NCI-H1930 (cell line): Measurements from ENCODE around the gene ZPR1.
A peak's percentile ranks its signal among the peaks of the same experiment; 100 is the strongest.
"Not testable (repeated sequence)": the region's sequence is repeated elsewhere in the genome, so short reads cannot be mapped to it uniquely, and the experiment has no call there.

ENCODE experiments used
- DNase-seq, 2 experiments: peaks; one replicate each; lab custom pipeline; 2025; lab: John Stamatoyannopoulos, UW

ZPR1 gene

DNA sequence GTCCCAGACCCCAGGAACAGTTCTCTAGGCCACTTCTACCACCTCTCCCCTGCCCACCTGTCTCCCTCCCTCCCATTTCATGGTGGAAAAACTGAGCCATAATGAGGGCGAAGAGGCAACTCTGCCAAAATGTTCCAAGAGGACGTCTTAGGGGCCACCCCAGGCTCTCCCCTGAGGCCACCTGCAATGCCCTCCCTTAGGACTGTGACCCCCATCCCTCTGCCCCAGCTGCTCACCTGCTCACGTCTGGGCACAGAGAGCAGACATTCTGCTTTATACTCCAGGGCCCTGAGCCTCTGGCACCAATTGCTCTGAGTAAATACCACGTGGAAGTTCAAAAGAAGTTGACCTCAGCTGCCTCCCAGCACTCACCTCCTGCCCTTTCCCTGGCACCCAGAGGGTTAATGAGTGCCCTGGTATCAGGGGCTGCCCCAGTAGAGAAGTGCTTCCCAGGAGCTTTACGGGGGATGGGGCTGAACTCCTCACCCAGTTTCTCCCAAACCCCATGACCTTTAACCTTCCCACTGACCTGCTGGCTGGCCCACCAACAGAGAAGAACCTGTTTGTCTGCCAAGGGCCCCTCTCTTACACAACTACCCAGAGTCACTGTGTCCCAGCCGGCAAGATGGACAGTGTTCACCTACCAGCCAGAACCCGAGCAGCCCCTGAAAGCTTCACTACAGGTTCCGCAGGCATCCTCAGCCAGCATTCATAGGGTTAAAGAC is 4.5 kb upstream of the ZPR1 start:
- DNase-seq, result no peak

DNA sequence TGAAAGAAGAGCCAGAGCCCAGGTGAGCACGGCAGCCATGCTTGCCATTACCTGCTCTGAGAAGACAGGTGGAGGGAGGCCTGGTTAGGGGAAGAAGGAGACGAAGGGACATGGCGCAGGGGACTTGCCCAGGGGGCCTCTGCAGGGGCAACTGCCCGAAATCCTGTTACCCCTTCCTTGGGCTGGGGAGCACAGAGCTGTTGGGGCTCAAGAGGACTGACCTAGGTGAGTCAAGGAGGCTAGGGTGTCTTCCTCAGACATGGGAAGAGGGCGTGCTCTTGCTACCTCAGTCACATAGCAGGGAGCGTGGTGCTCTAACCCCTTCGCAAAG is 4.0 kb upstream of the ZPR1 start, which contains the start of gene APOA5:
TSS of gene APOA5 (minus strand) at position 67 of the 331 bp plus-strand sequence. CDS start at position 48, 19 bp downstream.
- no peak for DNase-seq

DNA sequence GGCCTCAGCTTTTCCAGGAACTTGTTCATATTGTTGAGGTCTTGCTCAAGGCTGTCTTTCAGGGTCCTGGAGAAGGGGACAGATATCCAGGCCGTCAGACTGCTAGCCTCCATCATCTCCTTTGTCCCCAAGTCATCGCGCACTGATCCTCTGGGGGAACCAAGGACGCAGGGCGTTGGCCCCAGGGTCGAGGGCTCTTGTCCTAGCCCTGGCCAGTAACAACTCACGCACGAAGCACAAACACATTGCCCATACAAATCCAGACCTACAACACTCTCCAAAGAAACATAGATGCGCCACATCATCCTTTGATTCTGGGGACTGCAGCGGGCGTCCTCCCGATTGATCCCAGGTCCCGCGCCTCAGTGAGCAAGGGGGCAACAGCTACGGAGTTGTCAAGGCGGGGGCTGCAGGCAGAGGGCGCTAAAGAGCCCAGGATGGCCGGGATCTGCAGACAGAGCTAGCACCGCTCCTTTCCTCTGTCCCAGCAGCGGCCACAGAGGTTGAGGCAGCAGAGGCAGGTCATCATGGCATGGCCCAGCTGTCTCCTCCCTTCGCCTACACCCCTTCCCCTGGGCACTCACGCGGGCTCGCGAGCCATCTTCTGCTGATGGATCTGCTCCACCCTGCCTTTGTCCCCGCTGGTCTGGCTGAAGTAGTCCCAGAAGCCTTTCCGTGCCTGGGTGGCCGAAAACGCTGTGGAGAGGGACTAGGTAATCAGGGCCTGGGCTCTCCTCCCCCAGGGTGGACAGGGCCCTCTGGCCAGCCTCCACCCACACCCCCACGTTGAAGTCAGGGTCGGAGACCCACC is 3.4 kb upstream of the ZPR1 start:
- peak; percentile 16 to 52 for DNase-seq

DNA sequence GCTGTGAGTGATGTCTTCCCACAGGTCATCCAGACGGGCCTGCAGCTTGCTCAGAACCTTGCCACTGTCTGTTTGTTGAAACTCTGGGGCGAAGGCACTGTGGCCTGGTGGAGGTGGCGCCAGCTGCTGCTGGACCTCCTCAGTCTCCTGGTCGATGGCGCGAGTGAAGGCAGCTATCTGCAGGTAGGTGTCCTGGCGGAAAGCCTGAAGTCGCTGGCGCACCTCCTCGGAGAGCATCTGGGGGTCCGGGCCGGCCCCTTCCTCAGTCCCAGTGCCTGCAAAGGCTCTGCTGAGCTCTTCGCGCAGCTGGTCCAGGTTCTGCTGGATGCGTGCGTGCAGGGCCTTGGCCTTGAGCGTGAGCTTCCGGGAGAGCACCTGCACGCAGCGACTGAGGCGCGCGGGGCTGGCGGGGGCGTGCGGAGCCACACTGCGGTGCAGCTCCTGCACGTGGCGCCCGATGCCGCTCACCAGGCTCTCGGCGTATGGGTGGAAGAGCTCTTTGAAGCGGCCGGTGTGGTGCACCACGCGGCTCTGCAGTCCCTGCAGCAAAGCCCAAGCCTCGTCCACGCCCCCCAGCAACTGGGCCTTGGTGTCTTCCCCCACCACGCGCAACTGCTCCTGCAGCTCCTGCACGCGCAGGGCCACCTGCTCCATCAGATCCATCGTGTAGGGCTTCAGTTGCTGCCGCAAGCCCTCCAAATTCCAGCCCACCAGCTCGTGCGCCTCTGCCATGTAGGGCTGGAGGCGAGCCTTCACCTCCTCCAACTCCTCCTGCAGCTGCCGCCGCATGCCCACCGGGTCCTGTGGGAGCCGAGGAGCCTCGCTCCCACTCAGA is 2.6 kb upstream of the ZPR1 start:
- DNase-seq, result no peak

DNA sequence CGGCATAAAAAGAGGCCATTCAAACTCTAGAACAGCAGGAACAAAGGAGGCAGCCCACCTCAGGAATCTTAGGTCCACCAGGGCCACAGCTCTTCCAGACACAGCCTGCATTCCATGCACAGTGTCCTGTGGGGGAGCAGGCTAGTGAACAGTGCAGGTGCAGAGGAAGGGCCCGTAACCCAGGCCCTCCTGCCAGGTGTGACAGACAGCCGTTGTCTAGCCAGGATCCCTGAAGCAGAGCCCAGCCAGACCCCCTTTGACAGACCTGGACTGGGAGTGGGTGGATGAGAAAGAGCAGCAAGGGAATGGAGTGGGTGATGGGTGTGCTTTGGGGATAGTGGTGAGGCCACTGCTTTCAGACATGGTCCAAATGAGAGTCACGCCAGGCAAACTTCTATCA is 1.2 kb upstream of the ZPR1 start:
- DNase-seq, result no peak

DNA sequence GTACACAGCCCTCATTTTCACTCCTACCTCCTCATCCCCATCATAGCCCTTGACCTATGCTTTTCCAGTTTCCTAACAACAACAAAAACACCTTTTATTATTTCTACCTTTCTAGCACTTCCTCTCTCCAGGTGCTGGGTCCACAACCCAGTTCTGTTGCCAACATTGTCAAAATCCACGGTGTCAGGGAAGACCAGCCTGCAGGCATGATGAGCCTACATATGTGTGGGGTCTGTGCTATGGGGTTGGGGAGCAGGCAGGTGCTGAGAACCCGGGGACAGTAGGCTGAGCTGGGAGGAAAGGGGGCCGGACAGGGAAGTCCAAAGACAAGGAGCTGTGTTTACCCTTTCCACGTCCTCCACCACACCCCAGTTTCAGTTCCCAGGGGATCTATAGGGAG is 711 bp upstream of the ZPR1 start:
- no peak for DNase-seq

DNA sequence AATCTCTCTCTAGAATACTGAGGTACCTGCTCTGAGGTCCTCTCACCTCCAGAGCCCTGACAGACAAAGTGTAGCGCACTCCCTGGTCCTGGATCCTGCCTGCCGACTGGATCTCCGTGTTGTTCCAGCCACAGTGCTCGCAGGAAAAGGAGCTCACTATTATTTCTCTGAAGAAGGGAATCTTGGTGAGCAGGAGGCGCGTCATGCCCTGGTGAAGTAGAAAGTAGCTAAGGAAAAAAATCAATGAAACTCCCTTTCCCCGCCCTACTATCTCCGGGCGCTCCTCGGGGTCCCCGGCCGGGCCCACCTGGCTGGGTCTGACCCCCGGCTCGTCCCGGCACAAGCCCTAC is 412 bp downstream of the ZPR1 start:
- DNase-seq, result no peak

DNA sequence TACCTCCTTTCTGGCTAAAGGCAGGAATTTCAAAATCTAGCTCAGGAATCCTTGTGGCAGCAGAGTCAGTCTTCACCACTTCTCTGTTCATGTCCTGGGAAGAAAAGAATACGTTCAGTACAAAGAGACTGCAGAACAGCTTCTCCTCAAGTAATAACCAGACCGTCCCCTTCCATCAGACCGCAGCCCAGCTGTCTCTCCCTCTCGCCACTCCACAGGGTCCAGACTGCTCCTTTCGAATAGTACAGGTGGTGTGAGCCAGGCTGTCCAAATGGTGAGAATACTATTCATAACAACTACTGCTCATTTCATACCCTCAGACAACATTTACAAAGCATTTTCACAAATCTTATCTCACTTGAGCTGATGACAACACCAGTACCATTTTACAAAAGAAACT is 857 bp downstream of the ZPR1 start:
- no peak for DNase-seq

DNA sequence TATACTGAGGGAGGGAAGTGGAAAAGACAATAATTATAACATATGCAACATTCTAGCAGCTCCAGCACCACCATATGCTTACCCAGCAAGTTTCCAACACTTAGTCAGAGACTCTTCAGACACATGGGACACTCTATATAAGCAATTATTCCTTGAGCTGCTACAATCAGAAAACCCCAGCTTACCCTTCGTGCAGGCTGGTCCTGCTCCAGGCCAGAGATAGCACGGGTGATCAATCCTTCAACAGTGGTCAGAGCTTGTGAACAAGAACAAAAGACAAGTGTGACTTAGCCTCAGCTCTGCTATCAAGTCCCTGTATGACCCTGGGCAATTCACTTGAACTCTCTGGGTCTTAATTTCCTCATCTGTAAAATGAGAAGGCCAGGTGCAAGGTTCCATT is 1.5 kb downstream of the ZPR1 start:
- no peak for DNase-seq

DNA sequence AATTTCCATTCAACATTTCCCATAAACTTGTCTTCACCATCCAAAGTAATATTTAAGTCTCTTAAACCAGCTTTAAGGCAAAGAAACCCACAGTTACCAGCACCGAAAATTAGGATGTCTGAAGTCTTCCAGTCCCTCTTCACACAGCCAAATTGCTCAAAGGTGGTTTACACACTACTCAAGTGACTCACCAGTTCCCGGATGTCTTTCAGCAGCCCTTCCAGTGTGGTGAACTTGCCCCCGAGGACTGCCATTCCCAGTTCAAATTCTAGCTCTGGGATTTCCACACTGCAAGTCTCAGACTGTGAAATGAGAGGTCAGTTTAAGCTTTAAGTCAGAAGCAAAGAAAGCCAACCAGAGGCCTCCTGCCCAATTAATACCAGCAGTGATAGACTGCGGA is 5.1 kb downstream of the ZPR1 start:
- DNase-seq, result no peak

DNA sequence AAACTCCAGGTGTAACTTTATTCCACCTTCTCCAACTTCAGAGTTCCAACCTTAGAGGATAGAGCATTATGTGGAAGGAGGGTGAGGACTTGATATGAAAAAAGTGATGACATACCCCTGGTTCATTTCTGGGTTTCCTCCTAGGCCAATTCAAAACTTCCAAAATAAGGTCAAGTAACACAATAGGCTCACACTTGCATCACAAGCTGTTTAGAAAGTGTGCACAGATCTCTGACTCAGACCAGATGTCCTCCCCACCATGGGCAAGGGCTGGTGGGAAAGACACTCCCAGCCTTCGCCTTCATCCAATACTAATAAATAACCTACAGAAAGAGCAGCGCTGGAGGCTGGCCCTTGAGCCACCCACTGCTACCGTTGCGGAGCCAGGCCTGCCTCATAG is 9.3 kb downstream of the ZPR1 start:
- no peak for DNase-seq

DNA sequence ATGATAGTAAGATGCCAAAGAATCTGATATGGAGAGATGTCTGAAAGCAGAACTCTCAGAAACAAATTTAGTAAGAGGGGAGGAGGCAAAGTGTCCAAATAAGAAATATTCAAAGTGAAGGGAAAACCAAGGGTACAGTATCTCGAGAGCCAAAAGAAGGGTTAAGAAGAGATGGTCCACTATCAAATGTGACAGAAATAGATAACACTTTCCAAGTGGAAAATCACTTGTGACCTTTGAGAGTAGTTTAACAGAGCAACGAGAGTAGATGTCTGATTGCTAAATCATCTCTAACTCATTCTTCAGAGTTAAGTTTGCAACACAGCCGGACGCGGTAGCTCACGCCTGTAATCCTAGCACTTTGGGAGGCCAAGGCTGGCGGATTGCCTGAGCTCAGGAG is 10.8 kb downstream of the ZPR1 start:
- no peak for DNase-seq

DNA sequence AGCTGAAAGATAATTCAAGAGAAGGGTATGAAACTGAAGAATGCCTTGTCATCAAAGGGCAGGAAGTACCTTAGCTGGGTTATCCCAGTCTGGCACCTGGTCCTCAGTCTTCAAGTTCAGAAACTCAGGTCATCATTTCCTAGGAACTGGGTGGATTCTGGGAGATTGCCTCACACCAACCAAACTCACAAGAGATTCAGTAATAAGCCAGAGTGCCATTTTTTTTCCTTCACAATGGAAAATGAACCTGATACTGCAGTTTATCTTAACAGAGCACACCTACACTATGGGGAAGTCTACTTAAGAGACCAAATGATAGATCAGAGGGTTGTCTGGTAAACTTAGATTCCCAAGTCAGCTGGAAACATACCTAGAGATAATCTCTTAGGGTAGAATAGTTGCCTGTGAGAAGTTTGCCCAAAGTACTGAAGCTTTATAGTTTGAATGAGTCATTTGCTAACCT is 11.3 kb downstream of the ZPR1 start:
- no peak for DNase-seq

DNA sequence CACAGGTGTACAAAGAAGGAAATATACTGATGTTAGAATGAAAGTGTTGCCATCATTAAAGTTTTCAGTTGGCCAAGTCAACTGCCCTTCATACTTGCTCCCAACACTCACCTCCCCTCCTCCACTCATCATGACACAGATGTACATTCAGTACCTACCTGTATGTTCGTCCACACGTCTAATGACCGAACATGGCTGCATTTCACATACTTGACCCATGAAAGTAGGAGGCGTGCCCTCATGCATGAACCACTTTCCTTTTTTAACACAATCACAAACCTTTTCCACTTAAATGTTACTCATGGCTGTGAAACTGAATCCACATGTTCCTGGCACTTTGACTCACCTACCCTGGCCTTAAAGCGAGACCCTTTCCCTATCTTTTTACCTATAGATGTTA is 11.8 kb downstream of the ZPR1 start:
- no peak for DNase-seq

DNA sequence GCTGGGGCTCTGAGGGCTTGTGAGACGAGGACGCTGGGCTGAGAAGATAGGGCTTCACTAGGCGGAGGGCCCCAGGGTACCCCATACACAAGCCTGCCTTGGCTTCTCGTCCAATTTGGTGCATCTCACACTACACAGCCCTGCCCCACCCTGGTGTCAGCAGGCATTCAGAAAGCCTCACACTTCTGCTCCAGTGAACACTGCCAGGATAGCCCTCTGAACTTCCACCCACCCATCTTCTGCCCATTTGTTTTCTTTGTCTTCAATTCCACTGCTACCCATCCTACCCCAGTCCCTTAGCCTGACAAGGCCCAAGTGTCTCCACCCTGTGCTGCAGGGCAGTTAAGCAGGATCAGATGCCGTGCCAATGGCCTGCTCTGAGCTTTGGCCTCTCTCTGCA is 13.2 kb downstream of the ZPR1 start:
- DNase-seq, result no peak

DNA sequence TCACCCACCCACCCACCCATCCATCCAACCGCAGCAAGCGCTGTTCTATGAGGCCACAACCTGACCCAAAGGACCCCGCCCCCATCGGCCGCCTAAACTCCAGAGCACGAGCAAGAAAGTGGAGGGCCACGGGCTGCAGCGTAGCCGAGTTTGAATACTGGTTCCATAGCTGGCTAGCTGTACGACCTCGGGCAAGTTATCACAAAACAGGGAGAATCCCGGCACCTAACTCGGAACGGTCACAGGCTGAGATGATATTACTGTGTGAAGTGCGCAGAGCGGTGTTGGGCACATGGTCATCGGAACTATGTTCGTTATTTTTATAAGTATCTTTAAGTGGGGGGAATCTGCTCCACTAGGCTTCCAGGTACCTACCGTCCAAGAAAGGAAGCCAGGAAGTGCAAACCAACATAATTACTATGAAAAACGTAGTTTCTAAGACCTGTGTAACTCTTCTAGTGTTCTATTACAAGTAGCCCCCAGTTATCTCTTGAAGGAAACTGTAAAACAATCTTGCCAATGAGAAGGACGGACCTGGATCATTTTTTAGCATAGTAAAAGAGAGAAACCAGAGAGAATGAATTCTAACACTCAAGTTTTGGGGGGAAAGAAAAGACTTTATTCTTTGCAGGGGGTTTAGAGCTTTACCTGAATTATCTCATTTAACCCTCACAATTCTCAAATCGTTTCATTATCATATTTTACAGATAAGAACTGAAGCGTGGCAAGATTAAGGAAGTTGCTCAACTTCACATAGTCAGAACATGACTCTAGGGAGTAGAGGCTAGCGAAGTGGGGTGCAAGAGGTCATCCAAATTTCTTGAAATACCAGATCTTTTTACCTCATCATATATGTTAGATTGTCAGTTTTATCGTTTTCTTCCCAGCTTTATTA is 14.4 kb downstream of the ZPR1 start:
- no peak for DNase-seq

DNA sequence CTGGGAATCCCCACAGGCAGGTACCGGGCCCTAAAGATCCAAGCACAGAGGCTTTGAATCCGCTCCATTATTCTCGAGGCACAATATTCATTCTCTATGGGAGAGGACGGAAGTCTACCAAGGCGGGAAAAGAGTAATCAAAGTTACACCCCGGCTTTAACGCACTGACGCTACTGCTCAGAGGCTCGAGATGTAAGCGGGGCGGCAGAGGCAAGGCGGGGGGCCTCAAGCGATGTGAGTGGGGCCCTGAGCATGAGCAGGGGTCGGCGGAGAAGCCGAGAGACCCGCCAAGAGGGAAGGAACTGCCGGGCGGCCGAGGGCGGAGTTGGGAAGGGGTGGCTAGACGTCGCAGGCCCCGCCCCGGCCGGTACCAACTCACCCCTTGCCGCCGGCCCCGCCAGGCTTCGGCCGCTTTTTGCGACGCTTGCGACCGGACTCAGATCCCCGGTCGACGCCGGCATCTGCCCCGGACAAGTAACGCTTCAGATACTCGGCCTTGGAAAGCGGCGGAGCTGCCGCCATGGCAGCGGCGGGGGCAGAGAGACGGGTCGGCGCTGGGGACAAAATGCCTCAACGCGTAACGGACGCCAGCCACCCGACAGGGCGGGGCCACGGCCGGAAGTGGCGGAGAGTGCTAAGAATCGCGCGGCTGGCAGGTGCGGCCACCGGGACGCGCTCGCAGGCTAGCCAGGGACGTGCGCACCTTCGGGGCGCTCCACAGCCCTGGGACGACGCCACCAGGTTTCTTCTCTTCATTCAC is 15.2 kb downstream of the ZPR1 start, which contains the start of gene BUD13:
TSS of gene BUD13 (minus strand) at position 545 of the 760 bp plus-strand sequence. CDS start at position 522, 23 bp downstream.
- DNase-seq, result peak; percentile 79 to 85

DNA sequence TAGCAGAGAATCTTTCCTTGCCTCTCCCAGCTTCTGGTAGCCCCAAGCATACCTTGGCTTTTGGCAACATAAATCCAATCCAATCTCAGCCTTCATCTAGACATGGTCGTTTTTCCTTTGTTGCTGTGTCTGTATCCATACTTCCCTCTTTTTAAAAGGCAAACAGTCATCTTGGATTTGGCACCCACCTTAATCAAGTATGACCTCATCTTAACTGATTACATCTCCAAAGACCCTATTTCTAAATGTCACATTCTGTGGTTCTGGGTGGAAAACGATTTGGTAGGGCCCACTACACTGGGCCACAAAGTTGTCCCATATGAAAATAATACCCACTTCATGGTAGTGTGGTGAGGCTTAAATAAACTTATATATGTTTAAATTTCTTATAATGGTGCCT is 15.9 kb downstream of the ZPR1 start:
- DNase-seq, result no peak

DNA sequence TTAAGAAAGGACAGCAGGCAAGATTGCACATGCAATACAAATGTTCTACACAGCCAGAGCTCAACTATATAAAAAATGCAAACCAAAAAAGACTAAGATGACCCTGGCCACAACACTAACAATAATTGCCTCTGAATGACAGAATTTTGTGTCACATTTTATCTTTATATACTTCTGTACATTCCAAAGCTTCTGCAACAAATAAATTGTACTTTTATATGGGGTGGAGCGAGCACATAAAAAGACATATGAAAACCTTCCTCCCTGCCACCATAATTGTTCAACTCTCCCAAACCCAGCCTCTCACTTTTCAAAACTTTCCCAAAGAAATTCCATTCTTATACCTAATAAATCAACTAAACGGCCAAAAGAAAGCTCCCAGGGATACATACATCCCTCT is 25.7 kb downstream of the ZPR1 start:
- no peak for DNase-seq

DNA sequence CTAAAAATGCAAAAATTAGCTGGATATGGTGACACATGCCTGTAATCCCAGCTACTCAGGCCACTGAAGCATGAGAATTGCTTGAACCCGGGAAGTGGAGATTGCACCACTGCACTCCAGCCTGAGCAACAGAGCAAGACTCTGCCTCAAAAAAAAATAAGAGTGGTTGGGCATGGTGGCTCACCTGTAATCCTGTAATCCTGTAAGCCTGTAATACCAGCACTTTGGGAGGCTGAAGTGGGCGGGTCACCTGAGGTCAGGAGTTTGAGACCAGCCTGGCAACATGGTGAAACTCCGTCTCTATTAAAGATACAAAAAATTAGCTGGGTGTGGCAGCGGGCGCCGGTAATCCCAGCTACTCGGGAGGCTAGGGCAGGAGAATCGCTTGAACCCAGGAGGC is 31.8 kb downstream of the ZPR1 start:
- DNase-seq, result not testable (repeated sequence)
